ENCODE data around the gene GSTA2.
"Not testable (repeated sequence)": the region's sequence is repeated elsewhere in the genome, so short reads cannot be mapped to it uniquely, and the experiment has no call there.

Gene GSTA2

GRCh38 chr6:52763322-52763916 is at the start of gene GSTA2:
Gene GSTA2 (minus strand): TSS chr6:52763475. CDS start chr6:52757947, 5,528 bp downstream.
- not testable (repeated sequence) for DNase-seq (ENCODE audit: low read depth, low spot score)

GRCh38 chr6:52809777-52810176 is 46.5 kb upstream of the GSTA2 start:
- not testable (repeated sequence) for DNase-seq (ENCODE audit: low read depth, low spot score)

- DNase-seq (ENCODE audit: low read depth, low spot score), result no peak
Measured at GRCh38 chr6:52808660-52809059, 45.4 kb upstream of the GSTA2 start.

- DNase-seq (ENCODE audit: low read depth, low spot score), result not testable (repeated sequence)
Measured at GRCh38 chr6:52803668-52804255, 40.5 kb upstream of the GSTA2 start, which contains the start of gene GSTA1. Gene GSTA1 (minus strand): TSS chr6:52803816. CDS start chr6:52799267, 4,549 bp downstream.

- no peak for DNase-seq (ENCODE audit: low read depth, low spot score)
Measured at GRCh38 chr6:52802806-52803205, 39.5 kb upstream of the GSTA2 start.

GRCh38 chr6:52801188-52801841 is 38.0 kb upstream of the GSTA2 start:
- DNase-seq (ENCODE audit: low read depth, low spot score), result no peak

GRCh38 chr6:52799272-52799671 is 36.0 kb upstream of the GSTA2 start:
- DNase-seq (ENCODE audit: low read depth, low spot score), result not testable (repeated sequence)

- DNase-seq (ENCODE audit: low read depth, low spot score), result not testable (repeated sequence)
Measured at GRCh38 chr6:52794366-52794765, 31.1 kb upstream of the GSTA2 start.

- DNase-seq (ENCODE audit: low read depth, low spot score), result no peak
Measured at GRCh38 chr6:52790861-52791260, 27.6 kb upstream of the GSTA2 start.

- not testable (repeated sequence) for DNase-seq (ENCODE audit: low read depth, low spot score)
Measured at GRCh38 chr6:52789658-52790057, 26.4 kb upstream of the GSTA2 start.

- DNase-seq (ENCODE audit: low read depth, low spot score), result no peak
Measured at GRCh38 chr6:52788478-52788877, 25.2 kb upstream of the GSTA2 start.

GRCh38 chr6:52787917-52788316 is 24.6 kb upstream of the GSTA2 start:
- no peak for DNase-seq (ENCODE audit: low read depth, low spot score)

- DNase-seq (ENCODE audit: low read depth, low spot score), result no peak
Measured at GRCh38 chr6:52786249-52786956, 23.1 kb upstream of the GSTA2 start.

GRCh38 chr6:52782696-52783274 is 19.5 kb upstream of the GSTA2 start:
- not testable (repeated sequence) for DNase-seq (ENCODE audit: low read depth, low spot score)

GRCh38 chr6:52782209-52782608 is 18.9 kb upstream of the GSTA2 start:
- not testable (repeated sequence) for DNase-seq (ENCODE audit: low read depth, low spot score)

- DNase-seq (ENCODE audit: low read depth, low spot score), result no peak
Measured at GRCh38 chr6:52779237-52779636, 16.0 kb upstream of the GSTA2 start.

GRCh38 chr6:52776711-52777351 is 13.6 kb upstream of the GSTA2 start:
- not testable (repeated sequence) for DNase-seq (ENCODE audit: low read depth, low spot score)

- not testable (repeated sequence) for DNase-seq (ENCODE audit: low read depth, low spot score)
Measured at GRCh38 chr6:52769399-52769798, 6.1 kb upstream of the GSTA2 start.

- DNase-seq (ENCODE audit: low read depth, low spot score), result not testable (repeated sequence)
Measured at GRCh38 chr6:52767658-52768057, 4.4 kb upstream of the GSTA2 start.

GRCh38 chr6:52761673-52762491 is 1.4 kb downstream of the GSTA2 start:
- not testable (repeated sequence) for DNase-seq (ENCODE audit: low read depth, low spot score)
